SK-N-SH (cell line): ENCODE data around the gene CDC42SE2. TPM values are rescaled to one million over a fixed set of nuclear protein-coding genes. Genes with fewer than 3 reads are reported as not detected.

ENCODE experiments used
- CTCF ChIA-PET: fragments of 300-600, 350-600 bp; formaldehyde crosslinking; extraction: SDS; loops from one replicate; lab custom pipeline; 2021; lab: Yijun Ruan, JAX
- POLR2A ChIA-PET: fragments of 350-600 bp; sonication (Branson Sonifier 250); formaldehyde crosslinking; extraction: SDS; loops from one replicate; lab custom pipeline; 2020; ENCODE audit warnings: antibody characterized with exemption, inconsistent platforms; lab: Yijun Ruan, JAX
- DNase-seq: peaks from one replicate; pipeline ENCODE4 v3.0.0; 2012
- H2AFZ ChIP-seq: fragments of 200-600 bp; sonication (generic); 2 replicates; pipeline ENCODE4 v1.8.1; 2016; ENCODE audit warnings: antibody characterized with exemption, mild to moderate bottlenecking, low read depth
- H3F3A ChIP-seq: fragments of 200-600 bp; sonication (generic); replicated peaks from 2 replicates; pipeline ENCODE3; 2016; ENCODE audit warnings: antibody characterized with exemption, mild to moderate bottlenecking; ENCODE audit not compliant: insufficient read depth
- H3K27ac ChIP-seq, 2 experiments: fragments of 200-500 bp in 1 of 2; fragments of 200-600 bp in 1 of 2; sonication (Bioruptor generic) in 1 of 2; sonication (generic), shearing (Covaris generic) in 1 of 2; 2 replicates each; pipeline versions ENCODE4 v1.5.1 to v1.6.1; 2014 to 2016; ENCODE audit warnings: low read depth in 2 of 2, inconsistent platforms in 1 of 2, low read length in 1 of 2, mild to moderate bottlenecking in 1 of 2, mixed read lengths in 1 of 2
- H3K27me3 ChIP-seq: fragments of 200-600 bp; sonication (generic), shearing (Covaris generic); 2 replicates; pipeline ENCODE4 v1.6.1; 2016; ENCODE audit warnings: mixed run types; ENCODE audit not compliant: insufficient read depth
- H3K36me3 ChIP-seq, 2 experiments: fragments of 200-500 bp in 1 of 2; fragments of 200-600 bp in 1 of 2; sonication (Bioruptor generic) in 1 of 2; sonication (generic) in 1 of 2; replicated peaks in 1 of 2; 2 replicates each; pipeline versions ENCODE3 to v1.5.1; 2014 to 2016; ENCODE audit warnings: low read length in 1 of 2, mild to moderate bottlenecking in 1 of 2; ENCODE audit not compliant: insufficient read depth in 2 of 2, control insufficient read depth in 1 of 2
- H3K4me1 ChIP-seq, 2 experiments: fragments of 200-500 bp in 1 of 2; fragments of 200-600 bp in 1 of 2; sonication (Bioruptor generic) in 1 of 2; sonication (generic), shearing (Covaris generic) in 1 of 2; 2 replicates each; pipeline versions ENCODE4 v1.5.1 to v1.6.1; 2014 to 2016; ENCODE audit warnings: low read depth in 1 of 2, low read length in 1 of 2, mixed run types in 1 of 2; ENCODE audit not compliant: insufficient read depth in 2 of 2, control insufficient read depth in 1 of 2
- H3K4me2 ChIP-seq: fragments of 200-600 bp; sonication (generic), shearing (Covaris generic); 2 replicates; pipeline ENCODE4 v1.6.1; 2017; ENCODE audit warnings: mixed run types
- H3K4me3 ChIP-seq, 2 experiments: fragments of 200-500 bp in 1 of 2; fragments of 200-600 bp in 1 of 2; sonication (Bioruptor generic) in 1 of 2; sonication (generic), shearing (Covaris generic) in 1 of 2; 2 replicates each; pipeline versions ENCODE4 v1.5.1 to v1.8.1; 2014 to 2016; ENCODE audit warnings: low read depth in 2 of 2, inconsistent platforms in 1 of 2, low read length in 1 of 2, mild to moderate bottlenecking in 1 of 2, mixed read lengths in 1 of 2, moderate library complexity in 1 of 2
- H3K79me2 ChIP-seq: fragments of 200-600 bp; sonication (generic); 2 replicates; pipeline ENCODE4 v1.8.1; 2017; ENCODE audit warnings: mild to moderate bottlenecking; ENCODE audit not compliant: insufficient read depth
- H3K9ac ChIP-seq: fragments of 200-600 bp; sonication (generic); 2 replicates; pipeline ENCODE4 v1.6.1; 2017; ENCODE audit warnings: mixed run types
- H3K9me2 ChIP-seq: fragments of 200-600 bp; sonication (generic); 2 replicates; pipeline ENCODE4 v1.6.1; 2017; ENCODE audit warnings: mixed run types
- H3K9me3 ChIP-seq: fragments of 200-600 bp; sonication (generic); 2 replicates; pipeline ENCODE4 v1.6.1; 2017; ENCODE audit warnings: mixed run types, mild to moderate bottlenecking, moderate library complexity
- H4K20me1 ChIP-seq: fragments of 200-600 bp; sonication (generic); 2 replicates; pipeline ENCODE4 v1.6.1; 2017; ENCODE audit warnings: mild to moderate bottlenecking, mixed run types; ENCODE audit not compliant: insufficient read depth
- CHD2 ChIP-seq: fragments of 150-350 bp; IDR thresholded peaks from 2 replicates; pipeline ENCODE4 v1.6.1; 2018; ENCODE audit warnings: low read length; ENCODE audit not compliant: partially characterized antibody
- ELF1 ChIP-seq: IDR thresholded peaks from 2 replicates; pipeline ENCODE4 v1.4.0; 2012
- EP300 ChIP-seq, 2 experiments: IDR thresholded peaks; 2 replicates each; pipeline versions ENCODE4 v1.4.0 to v1.6.1; 2012; ENCODE audit warnings: borderline replicate concordance in 1 of 2, low read depth in 1 of 2, low read length in 1 of 2
- FOSL2 ChIP-seq: IDR thresholded peaks from 2 replicates; pipeline ENCODE4 v1.4.0; 2012; ENCODE audit warnings: low read depth, mild to moderate bottlenecking, moderate library complexity, borderline replicate concordance
- FOXM1 ChIP-seq: IDR thresholded peaks from 2 replicates; pipeline ENCODE4 v1.4.0; 2012; ENCODE audit warnings: low read depth, mild to moderate bottlenecking
- GABPA ChIP-seq: IDR thresholded peaks from 2 replicates; pipeline ENCODE4 v1.4.0; 2012; ENCODE audit warnings: low read depth, mild to moderate bottlenecking
- GATA2 ChIP-seq: sonication (generic); formaldehyde crosslinking; IDR thresholded peaks from 2 replicates; pipeline ENCODE4 v1.5.0; 2020; ENCODE audit warnings: mild to moderate bottlenecking, missing genetic modification reagents
- JUND ChIP-seq: IDR thresholded peaks from 2 replicates; pipeline ENCODE4 v1.4.0; 2012
- MEF2A ChIP-seq: IDR thresholded peaks from 2 replicates; pipeline ENCODE4 v1.4.0; 2012; ENCODE audit warnings: low read depth, borderline replicate concordance
- NFIC ChIP-seq: IDR thresholded peaks from 2 replicates; pipeline ENCODE4 v1.4.0; 2012; ENCODE audit warnings: borderline replicate concordance
- NRF1 ChIP-seq: IDR thresholded peaks from 2 replicates; pipeline ENCODE4 v1.6.1; 2012; ENCODE audit warnings: low read depth, mild to moderate bottlenecking, low read length
- PBX3 ChIP-seq: IDR thresholded peaks from 2 replicates; pipeline ENCODE4; 2012
- RCOR1 ChIP-seq: fragments of 150-350 bp; IDR thresholded peaks from 2 replicates; pipeline ENCODE4 v1.6.1; 2017; ENCODE audit warnings: antibody characterized with exemption, low read length
- RFX5 ChIP-seq: IDR thresholded peaks from 2 replicates; pipeline ENCODE4 v1.6.1; 2012; ENCODE audit warnings: mild to moderate bottlenecking, improper control_type of control experiment, low read length
- RXRA ChIP-seq: IDR thresholded peaks from 2 replicates; pipeline ENCODE4 v1.4.0; 2012; ENCODE audit warnings: low read depth, mild to moderate bottlenecking, borderline replicate concordance
- SIN3A ChIP-seq: IDR thresholded peaks from 2 replicates; pipeline ENCODE4 v1.6.1; 2012; ENCODE audit warnings: low read depth, mild to moderate bottlenecking, low read length, moderate library complexity, borderline replicate concordance
- TEAD4 ChIP-seq: IDR thresholded peaks from 2 replicates; pipeline ENCODE4 v1.4.0; 2012; ENCODE audit warnings: mild to moderate bottlenecking, borderline replicate concordance; ENCODE audit not compliant: insufficient read depth
- YY1 ChIP-seq: IDR thresholded peaks from 2 replicates; pipeline ENCODE4 v1.4.0; 2012; ENCODE audit warnings: low read depth, mild to moderate bottlenecking
- WGBS: methylation state at CpG from one replicate; pipeline ENCODE4 v1.1.6; 2017; ENCODE audit warnings: low lambda C conversion rate; 5-methylcytosine and 5-hydroxymethylcytosine counted together
- polyA plus RNA-seq, 3 experiments: library from polyadenylated mRNA; depleted of rRNA; stranded (reverse); fragments of >200 nt; gene quantifications; 2 replicates each; pipeline ENCODE4 v1.2.3, GENCODE V29; 2012
- TF ChIP-seq, protein P1 (sequence below): IDR thresholded peaks from 2 replicates; pipeline ENCODE4 v1.4.0; 2012; ENCODE audit warnings: low read depth, borderline replicate concordance
- TF ChIP-seq, protein P2 (sequence below): fragments of 200-600 bp; sonication (generic); IDR thresholded peaks from 2 replicates; pipeline ENCODE4 v1.6.1; 2017; ENCODE audit warnings: antibody characterized with exemption, mild to moderate bottlenecking, moderate library complexity
- TF ChIP-seq, protein P3 (sequence below): fragments of 150-350 bp; IDR thresholded peaks from 2 replicates; pipeline ENCODE4 v1.6.1; 2016; ENCODE audit warnings: mild to moderate bottlenecking, low read depth, low read length

The CDC42SE2 gene
- polyA plus RNA-seq, 1 of the 3 experiments (the other 2 are of a cell fraction) = 8.6 TPM

DNA sequence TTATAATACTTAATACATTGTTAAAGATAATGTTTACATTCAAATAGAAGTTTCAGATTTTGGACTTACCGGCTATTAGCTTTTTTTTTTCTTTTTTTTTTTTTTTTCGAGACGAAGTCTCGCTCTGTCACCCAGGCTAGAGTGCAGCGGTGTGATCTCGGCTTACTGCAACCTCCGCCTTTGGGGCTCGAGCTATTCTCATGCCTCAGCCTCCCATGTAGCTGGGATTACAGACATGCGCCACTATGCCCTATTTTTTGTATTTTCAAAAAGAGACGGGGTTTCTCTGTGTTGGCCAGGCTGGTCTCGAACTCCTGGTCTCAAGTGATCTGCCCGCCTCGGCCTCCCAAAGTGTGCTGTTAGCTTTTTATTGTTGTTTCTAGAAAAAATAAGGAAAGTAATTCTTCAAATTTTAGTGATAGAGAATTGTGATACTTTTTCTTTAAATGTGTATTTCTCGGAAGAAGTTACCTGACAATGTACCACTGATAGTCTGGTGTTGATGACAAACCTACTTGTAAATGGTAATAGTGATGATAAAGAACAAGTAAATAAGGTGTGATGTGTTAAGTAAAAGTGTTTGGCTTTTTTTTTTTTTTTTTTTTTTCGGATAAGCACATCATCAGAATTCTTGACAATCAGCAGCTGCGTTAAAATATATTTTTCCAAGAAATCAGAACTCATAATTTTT lies 2.7 kb downstream of the CDC42SE2 start (continued):
- TF ChIP-seq YY1 = no peak
- TF ChIP-seq RCOR1 = no peak
- TF ChIP-seq ELF1 = no peak
- no peak for TF ChIP-seq NRF1
- TF ChIP-seq MEF2A = no peak

DNA sequence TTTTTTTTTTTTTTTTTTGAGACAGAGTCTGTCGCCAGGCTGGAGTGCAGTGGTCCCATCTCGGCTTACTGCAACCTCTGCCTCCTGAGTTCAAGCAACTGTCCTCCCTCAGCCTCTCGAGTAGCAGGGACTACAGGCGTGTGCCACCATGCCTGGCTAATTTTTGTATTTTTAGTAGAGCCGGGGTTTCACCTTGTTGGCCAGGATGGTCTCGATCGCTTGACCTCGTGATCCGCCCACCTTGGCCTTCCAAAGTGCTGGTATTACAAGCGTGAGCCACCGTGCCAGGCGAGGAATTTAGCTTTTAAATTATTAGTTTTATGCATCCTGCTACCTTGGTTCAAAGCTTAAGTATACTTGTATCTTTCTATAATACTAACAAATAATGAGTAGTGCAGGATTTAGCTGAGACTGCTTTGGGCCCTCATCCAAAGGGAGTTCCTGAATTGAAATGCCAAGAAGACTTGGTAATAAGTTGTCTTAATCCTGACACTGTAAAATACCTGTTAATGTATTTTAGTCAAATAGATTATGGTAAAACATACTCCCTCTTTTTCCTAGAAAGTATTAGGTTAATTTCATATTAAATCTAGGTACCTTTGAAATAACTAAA lies 5.0 kb downstream of the CDC42SE2 start:
- Histone ChIP-seq H3K27ac (no peak overlapping the region), H3K4me2 (no peak overlapping the region), H3K36me3 (no peaks in the 10 kb centered on the region), H3K9ac (no peak overlapping the region), H4K20me1 (peaks cover 20% of the 10 kb centered on the region), H3K4me1 (peaks cover 4 to 17% of the 10 kb centered on the region in 2 experiments; a peak in 2 of 4 replicates), H3K9me2 (no peaks in the 10 kb centered on the region), H2AFZ (no peak overlapping the region), H3K9me3 (no peaks in the 10 kb centered on the region), H3K79me2 (peaks cover 96% of the 10 kb centered on the region), H3K27me3 (no peaks in the 10 kb centered on the region), H3F3A (peaks cover 23% of the 10 kb centered on the region), H3K4me3 (no peak overlapping the region)
- DNase-seq = no peak
- ChIA-PET CTCF (interaction anchor here (0.9 kb wide), 1 partner anchor 18 kb away, joined by 3 read pairs; no protein-coding TSS in a partner anchor), POLR2A (no interaction called here)
- 97% methylated on average over 12 of the region's 12 CpGs for WGBS
- TF ChIP-seq FOXM1 = no peak

GRCh38 chr5:131270809-131271208 lies 7.0 kb downstream of the CDC42SE2 start:
- CTCF ChIA-PET = interaction anchor here (1.0 kb wide), 1 partner anchor 112 kb away, joined by 3 read pairs; no protein-coding TSS in a partner anchor
- Histone ChIP-seq H3K36me3 (no peaks in the 10 kb centered on the region), H3K4me3 (no peak overlapping the region), H3K4me2 (peak overlapping the region; percentile 34), H3F3A (peaks cover 19% of the 10 kb centered on the region), H4K20me1 (peaks cover 19% of the 10 kb centered on the region), H3K27me3 (no peaks in the 10 kb centered on the region), H3K4me1 (peaks cover 2 to 17% of the 10 kb centered on the region in 2 experiments; a peak in 2 of 4 replicates), H2AFZ (no peak overlapping the region), H3K9ac (no peak overlapping the region), H3K27ac (peak overlapping the region in 1 of 2 experiments; percentile 49; a peak in 2 of 4 replicates), H3K9me3 (no peaks in the 10 kb centered on the region), H3K9me2 (no peaks in the 10 kb centered on the region), H3K79me2 (peaks cover 98% of the 10 kb centered on the region)
- DNase-seq = no peak
- 44% methylated on average over 2 of the region's 2 CpGs for WGBS
- POLR2A ChIA-PET = no interaction called here
- TF ChIP-seq GATA2 (CRISPR knock-in tag) = no peak
- TF ChIP-seq JUND = peak; percentile 83
- TF ChIP-seq, protein P1, sequence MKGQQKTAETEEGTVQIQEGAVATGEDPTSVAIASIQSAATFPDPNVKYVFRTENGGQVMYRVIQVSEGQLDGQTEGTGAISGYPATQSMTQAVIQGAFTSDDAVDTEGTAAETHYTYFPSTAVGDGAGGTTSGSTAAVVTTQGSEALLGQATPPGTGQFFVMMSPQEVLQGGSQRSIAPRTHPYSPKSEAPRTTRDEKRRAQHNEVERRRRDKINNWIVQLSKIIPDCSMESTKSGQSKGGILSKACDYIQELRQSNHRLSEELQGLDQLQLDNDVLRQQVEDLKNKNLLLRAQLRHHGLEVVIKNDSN = no peak
- TF ChIP-seq EP300 (IDR thresholded peaks at IDR 0.05; ENCODE audit: borderline replicate concordance in 1 of 2, low read depth in 1 of 2, low read length in 1 of 2) = peak in 1 of 2 experiments; percentile 56; a peak in 1 of 4 replicates
- no peak for TF ChIP-seq CHD2
- TF ChIP-seq, protein P2, sequence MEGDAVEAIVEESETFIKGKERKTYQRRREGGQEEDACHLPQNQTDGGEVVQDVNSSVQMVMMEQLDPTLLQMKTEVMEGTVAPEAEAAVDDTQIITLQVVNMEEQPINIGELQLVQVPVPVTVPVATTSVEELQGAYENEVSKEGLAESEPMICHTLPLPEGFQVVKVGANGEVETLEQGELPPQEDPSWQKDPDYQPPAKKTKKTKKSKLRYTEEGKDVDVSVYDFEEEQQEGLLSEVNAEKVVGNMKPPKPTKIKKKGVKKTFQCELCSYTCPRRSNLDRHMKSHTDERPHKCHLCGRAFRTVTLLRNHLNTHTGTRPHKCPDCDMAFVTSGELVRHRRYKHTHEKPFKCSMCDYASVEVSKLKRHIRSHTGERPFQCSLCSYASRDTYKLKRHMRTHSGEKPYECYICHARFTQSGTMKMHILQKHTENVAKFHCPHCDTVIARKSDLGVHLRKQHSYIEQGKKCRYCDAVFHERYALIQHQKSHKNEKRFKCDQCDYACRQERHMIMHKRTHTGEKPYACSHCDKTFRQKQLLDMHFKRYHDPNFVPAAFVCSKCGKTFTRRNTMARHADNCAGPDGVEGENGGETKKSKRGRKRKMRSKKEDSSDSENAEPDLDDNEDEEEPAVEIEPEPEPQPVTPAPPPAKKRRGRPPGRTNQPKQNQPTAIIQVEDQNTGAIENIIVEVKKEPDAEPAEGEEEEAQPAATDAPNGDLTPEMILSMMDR = no peak
- peak; percentile 48; the same call in 1 of the 2 replicates for TF ChIP-seq PBX3
- TF ChIP-seq SIN3A = no peak
- no peak for TF ChIP-seq MEF2A
- TF ChIP-seq RFX5 = no peak
- TF ChIP-seq NFIC = peak; percentile 39
- no peak for TF ChIP-seq FOXM1
- TF ChIP-seq GABPA = no peak
- peak; percentile 31; the same call in 1 of the 2 replicates for TF ChIP-seq RXRA
- peak; percentile 64; the same call in 1 of the 2 replicates for TF ChIP-seq TEAD4
- peak; percentile 70 for TF ChIP-seq FOSL2
- TF ChIP-seq, protein P3, sequence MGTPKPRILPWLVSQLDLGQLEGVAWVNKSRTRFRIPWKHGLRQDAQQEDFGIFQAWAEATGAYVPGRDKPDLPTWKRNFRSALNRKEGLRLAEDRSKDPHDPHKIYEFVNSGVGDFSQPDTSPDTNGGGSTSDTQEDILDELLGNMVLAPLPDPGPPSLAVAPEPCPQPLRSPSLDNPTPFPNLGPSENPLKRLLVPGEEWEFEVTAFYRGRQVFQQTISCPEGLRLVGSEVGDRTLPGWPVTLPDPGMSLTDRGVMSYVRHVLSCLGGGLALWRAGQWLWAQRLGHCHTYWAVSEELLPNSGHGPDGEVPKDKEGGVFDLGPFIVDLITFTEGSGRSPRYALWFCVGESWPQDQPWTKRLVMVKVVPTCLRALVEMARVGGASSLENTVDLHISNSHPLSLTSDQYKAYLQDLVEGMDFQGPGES = no peak
